ENCODE measurements around the gene PRDM11. TPM values are rescaled to one million over a fixed set of nuclear protein-coding genes. Genes with fewer than 3 reads are reported as not detected.
A peak's percentile ranks its signal among the peaks of the same experiment; 100 is the strongest.

PRDM11 gene
- total and polyA plus RNA-seq, 8 donors: 1.2 to 139 (median 7.9) TPM

DNA sequence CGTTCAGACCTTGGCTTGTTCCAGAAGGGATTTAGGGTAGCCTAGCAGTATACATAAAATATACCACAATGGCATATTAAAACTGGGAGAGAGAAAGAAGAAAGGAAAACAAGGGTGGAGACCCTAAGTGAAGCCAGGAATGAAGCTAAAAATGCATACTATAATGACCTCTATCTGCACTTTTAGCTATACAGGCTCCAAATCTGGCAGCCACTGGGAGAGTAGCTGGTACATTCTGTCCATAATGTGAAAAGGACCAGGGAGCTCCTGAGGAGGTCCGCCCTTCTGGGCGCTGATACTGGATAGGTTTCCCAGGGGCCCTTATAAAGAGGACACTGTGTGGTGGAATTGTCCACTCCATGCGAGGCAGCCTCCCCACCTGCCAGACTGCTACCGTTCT, 42.8 kb downstream of the PRDM11 start:
- no peak for DNase-seq
- H3K4me1 ChIP-seq: peaks cover 0 to 19% (median 6%) of the 10 kb centered on the region in 4 donors
- TF ChIP-seq POLR2A (IDR thresholded peaks at IDR 0.05) (no peak), POLR2AphosphoS5 (IDR thresholded peaks at IDR 0.05) (no peak), EP300 (IDR thresholded peaks at IDR 0.05) (no peak)
- TF ChIP-seq, protein P1, sequence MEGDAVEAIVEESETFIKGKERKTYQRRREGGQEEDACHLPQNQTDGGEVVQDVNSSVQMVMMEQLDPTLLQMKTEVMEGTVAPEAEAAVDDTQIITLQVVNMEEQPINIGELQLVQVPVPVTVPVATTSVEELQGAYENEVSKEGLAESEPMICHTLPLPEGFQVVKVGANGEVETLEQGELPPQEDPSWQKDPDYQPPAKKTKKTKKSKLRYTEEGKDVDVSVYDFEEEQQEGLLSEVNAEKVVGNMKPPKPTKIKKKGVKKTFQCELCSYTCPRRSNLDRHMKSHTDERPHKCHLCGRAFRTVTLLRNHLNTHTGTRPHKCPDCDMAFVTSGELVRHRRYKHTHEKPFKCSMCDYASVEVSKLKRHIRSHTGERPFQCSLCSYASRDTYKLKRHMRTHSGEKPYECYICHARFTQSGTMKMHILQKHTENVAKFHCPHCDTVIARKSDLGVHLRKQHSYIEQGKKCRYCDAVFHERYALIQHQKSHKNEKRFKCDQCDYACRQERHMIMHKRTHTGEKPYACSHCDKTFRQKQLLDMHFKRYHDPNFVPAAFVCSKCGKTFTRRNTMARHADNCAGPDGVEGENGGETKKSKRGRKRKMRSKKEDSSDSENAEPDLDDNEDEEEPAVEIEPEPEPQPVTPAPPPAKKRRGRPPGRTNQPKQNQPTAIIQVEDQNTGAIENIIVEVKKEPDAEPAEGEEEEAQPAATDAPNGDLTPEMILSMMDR (IDR thresholded peaks at IDR 0.05): no peak
- H3K36me3 ChIP-seq: peaks cover 7 to 79% (median 58%) of the 10 kb centered on the region in 4 donors
- no peak overlapping the region for H3K4me3 ChIP-seq
- H3K9me3 ChIP-seq: no peaks in the 10 kb centered on the region
- no peaks in the 10 kb centered on the region for H3K27me3 ChIP-seq
- WGBS, 5 donors: 90 to 97% (median 93%) methylated on average over 5 of the region's 5 CpGs
- H3K27ac ChIP-seq: no peak overlapping the region
- intact Hi-C loops (cut with DNase I; ENCODE audit: low total_unique reads): no loop called here

DNA sequence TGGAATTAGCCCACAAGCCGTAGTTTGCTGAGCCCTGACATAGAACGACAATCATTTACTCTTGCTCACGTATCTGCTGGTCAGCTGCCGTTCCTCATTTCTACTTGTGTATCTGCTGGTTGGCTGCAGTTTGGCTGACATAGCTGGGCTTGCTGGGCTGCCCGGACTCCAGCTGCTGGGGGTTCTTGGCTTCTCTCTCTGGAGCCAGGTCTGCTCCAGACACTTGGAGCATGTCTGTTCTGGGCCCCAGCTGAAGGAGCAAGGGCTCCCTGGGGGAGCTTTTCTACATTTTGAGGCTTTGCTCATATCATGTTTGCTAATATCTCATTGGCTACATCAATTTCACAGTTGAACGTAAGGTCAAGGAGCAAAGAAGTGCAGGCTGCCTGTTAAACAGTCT, 47.3 kb downstream of the PRDM11 start:
- 63 to 86% (median 81%) methylated on average over 6 of the region's 6 CpGs for WGBS, 5 donors
- H3K4me1 ChIP-seq: peaks cover 0 to 12% (median 3%) of the 10 kb centered on the region in 4 donors
- peak overlapping the region in 2 of 5 donors; percentile 6 to 49 for H3K27ac ChIP-seq
- DNase-seq: no peak
- H3K36me3 ChIP-seq: peaks cover 1 to 52% (median 19%) of the 10 kb centered on the region in 4 donors
- TF ChIP-seq EP300 (IDR thresholded peaks at IDR 0.05): no peak
- TF ChIP-seq, protein P1 (IDR thresholded peaks at IDR 0.05): no peak
- TF ChIP-seq POLR2A (IDR thresholded peaks at IDR 0.05): no peak
- intact Hi-C loops (cut with DNase I; ENCODE audit: low total_unique reads): no loop called here
- H3K4me3 ChIP-seq: no peak overlapping the region
- H3K27me3 ChIP-seq: no peaks in the 10 kb centered on the region
- H3K9me3 ChIP-seq: no peaks in the 10 kb centered on the region

DNA sequence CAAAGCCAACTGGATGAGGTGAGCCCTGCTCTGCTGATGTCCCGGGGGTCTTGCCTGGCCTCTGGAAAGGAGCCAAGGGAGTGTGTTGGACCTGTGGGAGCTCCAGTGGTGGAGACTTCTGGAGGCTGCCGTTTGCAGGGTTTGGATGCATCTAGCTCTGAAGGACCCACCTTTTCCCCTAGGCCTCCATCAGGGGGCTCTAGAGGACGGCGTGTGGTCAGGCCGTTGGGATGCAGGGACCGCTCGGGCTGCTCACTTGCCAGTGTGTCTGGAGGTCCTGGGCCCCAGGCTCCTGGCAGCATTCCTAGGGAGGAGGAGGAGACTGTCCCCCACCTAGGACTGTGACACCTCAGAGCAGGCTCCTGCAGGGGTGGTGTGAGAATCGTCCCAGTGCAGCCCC, 58.3 kb downstream of the PRDM11 start:
- TF ChIP-seq, protein P1 (IDR thresholded peaks at IDR 0.05): no peak
- no peak for TF ChIP-seq POLR2AphosphoS5 (IDR thresholded peaks at IDR 0.05)
- no peak for TF ChIP-seq POLR2A (IDR thresholded peaks at IDR 0.05)
- no peak for TF ChIP-seq EP300 (IDR thresholded peaks at IDR 0.05)
- H3K9me3 ChIP-seq: no peaks in the 10 kb centered on the region
- peaks cover 5 to 35% (median 24%) of the 10 kb centered on the region in 4 donors for H3K36me3 ChIP-seq
- H3K4me1 ChIP-seq: peaks cover 13 to 27% (median 20%) of the 10 kb centered on the region in 4 donors
- peak in 1 of 2 donors; percentile 46 for DNase-seq
- WGBS, 5 donors: 68 to 78% (median 74%) methylated on average over 5 to 8 of the region's 8 CpGs
- intact Hi-C loops (cut with DNase I; ENCODE audit: low total_unique reads): no loop called here
- H3K4me3 ChIP-seq: no peak overlapping the region
- H3K27ac ChIP-seq: no peak overlapping the region
- no peaks in the 10 kb centered on the region for H3K27me3 ChIP-seq

DNA sequence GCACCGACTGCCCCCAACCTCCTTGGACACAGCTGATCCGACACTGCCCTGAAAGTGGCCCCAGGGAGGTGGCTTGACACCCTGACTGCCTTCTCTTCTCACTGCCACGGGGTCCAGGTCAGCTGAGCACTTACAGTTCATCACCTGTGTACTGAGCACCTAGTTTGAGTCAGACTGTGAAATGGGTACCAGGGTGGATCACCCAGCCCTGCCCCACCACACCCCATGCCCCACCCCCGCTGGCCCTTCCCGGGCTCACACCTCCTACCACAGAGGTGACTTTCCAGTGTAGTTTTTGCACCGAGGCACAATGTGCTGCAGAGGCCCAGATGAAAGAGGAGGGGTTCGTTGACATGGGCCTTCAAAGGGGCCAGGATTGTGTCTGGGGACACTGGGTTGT, 59.5 kb downstream of the PRDM11 start:
- Histone ChIP-seq H3K36me3 (peaks cover 5 to 28% (median 24%) of the 10 kb centered on the region in 4 donors), H3K4me3 (no peak overlapping the region), H3K9me3 (no peaks in the 10 kb centered on the region), H3K27me3 (no peaks in the 10 kb centered on the region), H3K4me1 (peaks cover 18 to 39% (median 31%) of the 10 kb centered on the region in 4 donors), H3K27ac (no peak overlapping the region)
- no peak for DNase-seq
- intact Hi-C loops (cut with DNase I; ENCODE audit: low total_unique reads): no loop called here
- 13 to 74% (median 68%) methylated on average over 2 to 7 of the region's 7 CpGs for WGBS, 5 donors
- TF ChIP-seq POLR2AphosphoS5 (IDR thresholded peaks at IDR 0.05) (no peak), EP300 (IDR thresholded peaks at IDR 0.05) (no peak), POLR2A (IDR thresholded peaks at IDR 0.05) (no peak)
- TF ChIP-seq, protein P1 (IDR thresholded peaks at IDR 0.05): no peak

Data from stomach (tissue), 9 donors.